H1 (cell line): Measurements from ENCODE around the gene SLC25A20. TPM values are rescaled to one million over a fixed set of nuclear protein-coding genes. Genes with fewer than 3 reads are reported as not detected.

ENCODE experiments used
- CTCF ChIA-PET: fragments of 300-600 bp; sonication (Branson Sonifier 250); formaldehyde crosslinking; loops from one replicate; lab custom pipeline; 2021; ENCODE audit not compliant: partially characterized antibody; lab: Charles Lee
- POLR2A ChIA-PET: fragments of 300-600 bp; sonication (Branson Sonifier 250); formaldehyde crosslinking; loops from one replicate; lab custom pipeline; 2021; ENCODE audit warnings: inconsistent platforms; ENCODE audit not compliant: partially characterized antibody; lab: Charles Lee
- DNase-seq, 2 experiments: peaks; one replicate each; pipeline versions ENCODE4 v3.0.0 to v3.0.0-alpha.2; 2010 to 2022; ENCODE audit warnings: low spot score in 2 of 2, low read depth in 1 of 2, mixed read lengths in 1 of 2
- FAIRE-seq: peaks from 2 replicates; lab custom pipeline; 2011; peaks lifted over from hg19 to GRCh38; lab: Jason Lieb, UNC
- H2AFZ ChIP-seq: 2 replicates; pipeline ENCODE4 v1.8.1; 2012; ENCODE audit warnings: low read length, inconsistent platforms
- H2AK5ac ChIP-seq: 2 replicates; pipeline ENCODE4 v1.6.1; 2013; ENCODE audit warnings: low read depth, low read length
- H2BK120ac ChIP-seq: replicated peaks from 2 replicates; pipeline ENCODE3; 2013; ENCODE audit warnings: low read depth, low read length, inconsistent platforms
- H2BK12ac ChIP-seq: 2 replicates; pipeline ENCODE4 v1.6.1; 2013; ENCODE audit warnings: low read depth, low read length
- H2BK15ac ChIP-seq: 2 replicates; pipeline ENCODE4 v1.6.1; 2013; ENCODE audit warnings: low read length
- H2BK20ac ChIP-seq: 2 replicates; pipeline ENCODE4 v1.6.1; 2013; ENCODE audit warnings: low read length
- H2BK5ac ChIP-seq: 2 replicates; pipeline ENCODE4 v1.6.1; 2013; ENCODE audit warnings: low read depth, low read length
- H3K14ac ChIP-seq: 2 replicates; pipeline ENCODE4 v1.6.1; 2013; ENCODE audit warnings: inconsistent platforms; ENCODE audit not compliant: insufficient read length
- H3K18ac ChIP-seq: 2 replicates; pipeline ENCODE4 v1.6.1; 2013; ENCODE audit warnings: low read length; ENCODE audit errors: extremely low read depth
- H3K23ac ChIP-seq: 2 replicates; pipeline ENCODE4 v1.6.1; 2013; ENCODE audit warnings: inconsistent platforms; ENCODE audit not compliant: insufficient read length
- H3K23me2 ChIP-seq: 2 replicates; pipeline ENCODE4 v1.6.1; 2013; ENCODE audit warnings: low read depth, low read length
- H3K27ac ChIP-seq: 2 replicates; pipeline ENCODE4 v1.6.1; 2011; ENCODE audit warnings: low read depth, low read length, inconsistent platforms
- H3K27me3 ChIP-seq, 4 experiments: replicated peaks in 1 of 4; 1 replicate in 1 of 4; 2 replicates in 3 of 4; pipeline versions ENCODE4 v1.6.1 to v1.8.1; 2011 to 2013; ENCODE audit warnings: low read length in 3 of 4, mild to moderate bottlenecking in 3 of 4, inconsistent platforms in 2 of 4, mixed read lengths in 2 of 4, moderate library complexity in 1 of 4; ENCODE audit not compliant: control insufficient read depth in 3 of 4, insufficient read depth in 3 of 4; ENCODE audit errors: extremely low read depth in 1 of 4
- H3K36me3 ChIP-seq, 4 experiments: 2 replicates each; pipeline versions ENCODE4 v1.6.1 to v1.8.1; 2011 to 2013; ENCODE audit warnings: mild to moderate bottlenecking in 4 of 4, low read length in 3 of 4, moderate library complexity in 2 of 4, control low read depth in 1 of 4, inconsistent platforms in 1 of 4; ENCODE audit not compliant: insufficient read depth in 4 of 4, control insufficient read depth in 2 of 4
- H3K4ac ChIP-seq: replicated peaks from 2 replicates; pipeline ENCODE3; 2013; ENCODE audit warnings: low read length, low read depth, mixed read lengths, inconsistent platforms; ENCODE audit not compliant: insufficient read length
- H3K4me1 ChIP-seq, 4 experiments: replicated peaks in 1 of 4; 1 replicate in 1 of 4; 2 replicates in 3 of 4; pipeline versions ENCODE4 v1.6.1 to v1.8.1; 2011 to 2013; ENCODE audit warnings: low read length in 3 of 4, inconsistent platforms in 2 of 4, mixed read lengths in 1 of 4; ENCODE audit not compliant: insufficient read depth in 4 of 4, control insufficient read depth in 3 of 4
- H3K4me2 ChIP-seq, 2 experiments: 2 replicates each; pipeline versions ENCODE4 v1.6.1 to v1.8.1; 2011 to 2013; ENCODE audit warnings: low read depth in 2 of 2, low read length in 2 of 2, control low read depth in 1 of 2, inconsistent platforms in 1 of 2, mild to moderate bottlenecking in 1 of 2; ENCODE audit not compliant: insufficient read depth in 1 of 2
- H3K4me3 ChIP-seq, 4 experiments: fragments of 200-600, 300-600 bp in 1 of 4; sonication (generic), shearing (Covaris generic), sonication (Bioruptor Twin) in 1 of 4; 2 replicates each; pipeline versions ENCODE4 v1.5.1 to v1.8.1; 2011 to 2016; ENCODE audit warnings: low read length in 4 of 4, low read depth in 3 of 4, control low read depth in 2 of 4, inconsistent platforms in 2 of 4, mild to moderate bottlenecking in 2 of 4, mixed read lengths in 1 of 4, moderate library complexity in 1 of 4; ENCODE audit not compliant: insufficient read depth in 2 of 4; ENCODE audit errors: extremely low read depth in 1 of 4
- H3K56ac ChIP-seq: replicated peaks from 2 replicates; pipeline ENCODE3; 2013; ENCODE audit warnings: low read depth, mild to moderate bottlenecking, mixed read lengths, low read length, inconsistent platforms; ENCODE audit not compliant: insufficient read length
- H3K79me1 ChIP-seq: 2 replicates; pipeline ENCODE4 v1.6.1; 2013; ENCODE audit warnings: low read depth, low read length, control low read depth
- H3K79me2 ChIP-seq, 2 experiments: 2 replicates each; pipeline versions ENCODE4 v1.6.1 to v1.8.1; 2012 to 2013; ENCODE audit warnings: low read length in 2 of 2, mild to moderate bottlenecking in 2 of 2, inconsistent platforms in 1 of 2; ENCODE audit not compliant: insufficient read depth in 2 of 2, control insufficient read depth in 1 of 2
- H3K9ac ChIP-seq, 4 experiments: replicated peaks in 1 of 4; 1 replicate in 1 of 4; 2 replicates in 3 of 4; pipeline versions ENCODE4 v1.6.1 to v1.8.1; 2011 to 2013; ENCODE audit warnings: low read depth in 3 of 4, low read length in 3 of 4, control low read depth in 2 of 4, mild to moderate bottlenecking in 2 of 4, moderate library complexity in 2 of 4, inconsistent platforms in 1 of 4; ENCODE audit errors: extremely low read depth in 1 of 4
- H3K9me3 ChIP-seq, 2 experiments: 2 replicates each; pipeline versions ENCODE4 v1.6.1 to v1.8.1; 2012 to 2013; ENCODE audit warnings: mild to moderate bottlenecking in 2 of 2, moderate library complexity in 2 of 2, control low read depth in 1 of 2, inconsistent platforms in 1 of 2, low read depth in 1 of 2, low read length in 1 of 2, mixed read lengths in 1 of 2; ENCODE audit not compliant: insufficient read depth in 2 of 2
- H4K20me1 ChIP-seq, 2 experiments: replicated peaks in 1 of 2; 2 replicates each; pipeline versions ENCODE3 to v1.8.1; 2011 to 2013; ENCODE audit warnings: inconsistent platforms in 2 of 2, low read length in 2 of 2, mild to moderate bottlenecking in 1 of 2; ENCODE audit not compliant: insufficient read depth in 2 of 2, control insufficient read depth in 1 of 2
- H4K5ac ChIP-seq: 2 replicates; pipeline ENCODE4 v1.6.1; 2013; ENCODE audit warnings: low read length, low read depth, mixed read lengths, inconsistent platforms; ENCODE audit not compliant: insufficient read length
- H4K8ac ChIP-seq: 2 replicates; pipeline ENCODE4 v1.8.0; 2013; ENCODE audit warnings: mild to moderate bottlenecking, moderate library complexity, low read length, inconsistent platforms; ENCODE audit not compliant: insufficient read depth; ENCODE audit errors: extremely low read depth
- H4K91ac ChIP-seq: replicated peaks from 2 replicates; pipeline ENCODE3; 2013; ENCODE audit warnings: low read length, mixed read lengths, inconsistent platforms; ENCODE audit not compliant: insufficient read length
- KDM4A ChIP-seq: IDR thresholded peaks from one replicate; pipeline ENCODE4 v1.7.1; 2012; ENCODE audit warnings: low read depth, mild to moderate bottlenecking, moderate library complexity, low read length, inconsistent platforms; ENCODE audit not compliant: severe bottlenecking
- SIN3A ChIP-seq, 2 experiments: IDR thresholded peaks in 1 of 2; conservative IDR thresholded peaks in 1 of 2; 2 replicates each; pipeline ENCODE4 v1.6.1; 2011 to 2012; ENCODE audit warnings: low read length in 2 of 2, improper control_type of control experiment in 1 of 2, low read depth in 1 of 2, mild to moderate bottlenecking in 1 of 2
- TCF12 ChIP-seq: IDR thresholded peaks from 2 replicates; pipeline ENCODE4 v1.6.1; 2011; ENCODE audit warnings: low read depth, mild to moderate bottlenecking, low read length
- WGBS, 2 experiments: shearing (Covaris generic) in 1 of 2; methylation state at CpG; one replicate each; pipeline versions ENCODE4 v1.1.6 to v1.1.7; 2013 to 2015; ENCODE audit warnings: low lambda C conversion rate in 2 of 2, mixed read lengths in 2 of 2, inconsistent platforms in 1 of 2, low coverage in 1 of 2, missing lambda C conversion rate in 1 of 2; ENCODE audit not compliant: insufficient replicate concordance in 2 of 2, insufficient coverage in 1 of 2, insufficient read length in 1 of 2; ENCODE audit errors: extremely low coverage in 1 of 2, missing lambda C conversion rate in 1 of 2; 5-methylcytosine and 5-hydroxymethylcytosine counted together
- polyA plus RNA-seq, 7 experiments: library from polyadenylated mRNA; depleted of rRNA in 3 of 7; stranded (reverse) in 5 of 7; unstranded in 2 of 7; fragments of >200 nt in 5 of 7; fragments of 200-250 nt in 2 of 7; gene quantifications; 1 replicate in 5 of 7; 2 replicates in 1 of 7; 4 replicates in 1 of 7; pipeline versions ENCODE4 v1.2.1 to v1.2.3, GENCODE V29; 2011 to 2013; ENCODE audit warnings: missing spikeins in 2 of 7, mixed read lengths in 2 of 7
- total RNA-seq: library from RNA; stranded (reverse); fragmentation: NEBNext Ultra II Directional; extraction: Animal tissue kit (Norgen Biotek cat#: 25700); gene quantifications from 2 replicates; pipeline ENCODE4 v1.2.1, GENCODE V29; 2021
- TF ChIP-seq, protein P1 (sequence below), 3 experiments: IDR thresholded peaks; 1 replicate in 2 of 3; 2 replicates in 1 of 3; pipeline versions ENCODE4 v1.5.1 to v1.6.1; 2011; ENCODE audit warnings: low read length in 3 of 3, mild to moderate bottlenecking in 3 of 3, inconsistent platforms in 2 of 3, low read depth in 1 of 3, moderate library complexity in 1 of 3; ENCODE audit not compliant: insufficient read depth in 1 of 3; ENCODE audit errors: control extremely low read depth in 1 of 3
- TF ChIP-seq, protein P2 (sequence below): IDR thresholded peaks from 2 replicates; pipeline ENCODE4 v1.6.1; 2012; ENCODE audit warnings: inconsistent platforms

Gene SLC25A20
- total and polyA plus RNA-seq, 2 of the 8 experiments (the other 6 are each of a cell fraction or from before 2014, with no cell fraction given): 3.8 to 4.0 TPM

DNA sequence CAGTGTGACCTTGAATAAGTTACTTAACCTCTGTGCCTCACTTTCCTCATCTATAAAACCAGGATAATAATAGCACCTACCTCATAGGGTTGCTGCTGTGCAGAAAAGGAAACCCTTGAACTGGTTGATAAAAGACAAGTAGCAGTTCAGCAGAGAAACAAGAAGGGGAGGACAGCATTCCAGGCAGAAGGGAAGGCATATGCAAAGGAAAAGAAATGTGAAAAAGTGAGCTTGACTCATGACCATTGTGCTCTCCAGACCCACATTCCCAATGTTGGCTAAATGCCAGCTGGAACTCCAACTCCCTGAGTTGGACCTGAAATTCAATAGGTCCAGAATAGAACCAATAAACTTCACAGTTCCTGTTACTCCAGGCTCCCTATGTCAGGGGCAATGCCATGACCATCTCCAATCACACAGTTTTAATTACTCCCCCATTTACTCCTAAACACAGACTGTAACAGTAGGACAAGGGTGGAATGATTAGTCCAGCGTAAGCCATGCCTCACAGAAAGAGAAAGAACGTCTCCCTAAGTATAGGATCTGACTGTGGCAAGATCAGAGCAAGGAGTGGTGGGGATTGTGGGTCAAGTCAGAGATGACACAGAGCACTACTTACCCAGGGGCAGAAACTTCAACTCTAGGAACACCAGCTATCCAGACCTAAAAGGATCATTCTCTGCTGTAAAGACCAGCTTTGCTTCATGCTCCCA is 77.9 kb downstream of the SLC25A20 start:
- Histone ChIP-seq H4K8ac (no peak overlapping the region), H3K18ac (no peak overlapping the region), H2BK5ac (no peak overlapping the region), H2BK120ac (no peak overlapping the region), H2BK12ac (no peak overlapping the region), H3K23ac (no peak overlapping the region), H3K23me2 (no peaks in the 10 kb centered on the region), H2AFZ (no peak overlapping the region), H2AK5ac (no peak overlapping the region), H4K5ac (no peak overlapping the region), H3K36me3 (no peaks in the 10 kb centered on the region), H3K27ac (no peak overlapping the region), H4K91ac (no peak overlapping the region), H3K4me2 (no peak overlapping the region), H4K20me1 (no peaks in the 10 kb centered on the region), H3K4me3 (no peak overlapping the region), H2BK15ac (no peak overlapping the region), H3K27me3 (no peaks in the 10 kb centered on the region), H3K14ac (no peak overlapping the region), H3K4ac (no peak overlapping the region), H3K4me1 (peaks cover 0 to 4% (median 2%) of the 10 kb centered on the region in 4 experiments; a peak in 1 of 7 replicates), H3K79me1 (peaks cover 3% of the 10 kb centered on the region; the same call in 1 of the 2 replicates), H3K56ac (no peak overlapping the region), H3K9ac (no peak overlapping the region; a peak in 1 of 7 replicates), H2BK20ac (no peak overlapping the region), H3K9me3 (no peaks in the 10 kb centered on the region), H3K79me2 (no peaks in the 10 kb centered on the region)
- ChIA-PET CTCF (interaction anchor here (0.9 to 1.7 kb wide), 3 partner anchors 8 to 81 kb away, joined by 3 to 6 read pairs (median 5); no protein-coding TSS in a partner anchor), POLR2A (interaction anchor here (0.5 kb wide), 1 partner anchor 216 kb away, joined by 5 read pairs; no protein-coding TSS in a partner anchor)
- TF ChIP-seq, protein P1, sequence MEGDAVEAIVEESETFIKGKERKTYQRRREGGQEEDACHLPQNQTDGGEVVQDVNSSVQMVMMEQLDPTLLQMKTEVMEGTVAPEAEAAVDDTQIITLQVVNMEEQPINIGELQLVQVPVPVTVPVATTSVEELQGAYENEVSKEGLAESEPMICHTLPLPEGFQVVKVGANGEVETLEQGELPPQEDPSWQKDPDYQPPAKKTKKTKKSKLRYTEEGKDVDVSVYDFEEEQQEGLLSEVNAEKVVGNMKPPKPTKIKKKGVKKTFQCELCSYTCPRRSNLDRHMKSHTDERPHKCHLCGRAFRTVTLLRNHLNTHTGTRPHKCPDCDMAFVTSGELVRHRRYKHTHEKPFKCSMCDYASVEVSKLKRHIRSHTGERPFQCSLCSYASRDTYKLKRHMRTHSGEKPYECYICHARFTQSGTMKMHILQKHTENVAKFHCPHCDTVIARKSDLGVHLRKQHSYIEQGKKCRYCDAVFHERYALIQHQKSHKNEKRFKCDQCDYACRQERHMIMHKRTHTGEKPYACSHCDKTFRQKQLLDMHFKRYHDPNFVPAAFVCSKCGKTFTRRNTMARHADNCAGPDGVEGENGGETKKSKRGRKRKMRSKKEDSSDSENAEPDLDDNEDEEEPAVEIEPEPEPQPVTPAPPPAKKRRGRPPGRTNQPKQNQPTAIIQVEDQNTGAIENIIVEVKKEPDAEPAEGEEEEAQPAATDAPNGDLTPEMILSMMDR (IDR thresholded peaks at IDR 0.05; ENCODE audit: control extremely low read depth in 1 of 3, insufficient read depth in 1 of 3, low read depth in 1 of 3, low read length in 3 of 3): no peak
- TF ChIP-seq TCF12: no peak
- TF ChIP-seq KDM4A: no peak
- TF ChIP-seq, protein P2, sequence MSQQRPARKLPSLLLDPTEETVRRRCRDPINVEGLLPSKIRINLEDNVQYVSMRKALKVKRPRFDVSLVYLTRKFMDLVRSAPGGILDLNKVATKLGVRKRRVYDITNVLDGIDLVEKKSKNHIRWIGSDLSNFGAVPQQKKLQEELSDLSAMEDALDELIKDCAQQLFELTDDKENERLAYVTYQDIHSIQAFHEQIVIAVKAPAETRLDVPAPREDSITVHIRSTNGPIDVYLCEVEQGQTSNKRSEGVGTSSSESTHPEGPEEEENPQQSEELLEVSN: no peak
- no peak for TF ChIP-seq SIN3A (conservative IDR thresholded peaks at IDR 0.05 in 1 of 2, IDR thresholded peaks at IDR 0.05 in 1 of 2; ENCODE audit: low read depth in 1 of 2, low read length in 2 of 2)
- 95% methylated on average over 2 of the region's 2 CpGs; no CpG with 5 or more reads in 1 of the 2 experiments for WGBS, 2 experiments
- FAIRE-seq (no peak), DNase-seq (no peak)
